GM12892 (cell line): ENCODE data around the gene TGFBR2.

ENCODE experiments used
- DNase-seq: peaks from one replicate; pipeline ENCODE4 v3.0.0; 2011; ENCODE audit not compliant: insufficient read length
- FAIRE-seq: peaks from 2 replicates; lab custom pipeline; 2011; peaks lifted over from hg19 to GRCh38; lab: Jason Lieb, UNC
- POLR2A ChIP-seq: IDR thresholded peaks from 2 replicates; pipeline ENCODE4 v1.6.1; 2011; ENCODE audit warnings: low read depth, low read length, control low read depth
- POLR2AphosphoS5 ChIP-seq: IDR thresholded peaks from 2 replicates; pipeline ENCODE4 v1.6.1; 2011; ENCODE audit warnings: low read depth, low read length, control low read depth
- TAF1 ChIP-seq: IDR thresholded peaks from 2 replicates; pipeline ENCODE4 v1.6.1; 2011; ENCODE audit warnings: low read depth, mild to moderate bottlenecking, control low read depth, low read length, borderline replicate concordance

The TGFBR2 gene

DNA sequence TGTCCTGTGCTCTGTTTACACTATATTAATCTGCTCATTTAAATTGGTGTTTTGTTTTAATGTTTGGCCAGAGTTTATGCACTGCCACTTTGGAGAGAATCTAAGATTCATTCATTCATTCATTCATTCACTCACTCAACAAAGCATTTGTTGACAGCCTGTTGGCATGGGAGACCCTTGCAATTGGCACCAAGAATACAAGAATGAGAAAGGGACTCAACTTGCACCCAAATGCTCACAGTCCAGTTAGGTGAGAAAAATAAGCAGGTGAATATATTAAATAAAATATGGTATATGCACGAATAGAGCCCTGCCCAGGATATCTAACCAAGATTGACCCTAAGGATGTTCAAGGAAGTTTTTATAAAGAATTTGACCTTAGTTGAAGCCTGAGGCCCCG is 80.4 kb downstream of the TGFBR2 start:
- no peak for TF ChIP-seq POLR2A
- TF ChIP-seq TAF1, result no peak
- TF ChIP-seq POLR2AphosphoS5, result no peak
- DNase-seq, result no peak
- no peak for FAIRE-seq

- DNase-seq (no peak), FAIRE-seq (no peak)
- no peak for TF ChIP-seq TAF1
- no peak for TF ChIP-seq POLR2A
- no peak for TF ChIP-seq POLR2AphosphoS5
These were observed 81.6 kb downstream of the TGFBR2 start for GRCh38 chr3:30687930-30688570.

GRCh38 chr3:30688776-30689641 is 82.6 kb downstream of the TGFBR2 start:
- FAIRE-seq (no peak), DNase-seq (no peak)
- TF ChIP-seq POLR2AphosphoS5 (no peak), POLR2A (no peak), TAF1 (no peak)

DNA sequence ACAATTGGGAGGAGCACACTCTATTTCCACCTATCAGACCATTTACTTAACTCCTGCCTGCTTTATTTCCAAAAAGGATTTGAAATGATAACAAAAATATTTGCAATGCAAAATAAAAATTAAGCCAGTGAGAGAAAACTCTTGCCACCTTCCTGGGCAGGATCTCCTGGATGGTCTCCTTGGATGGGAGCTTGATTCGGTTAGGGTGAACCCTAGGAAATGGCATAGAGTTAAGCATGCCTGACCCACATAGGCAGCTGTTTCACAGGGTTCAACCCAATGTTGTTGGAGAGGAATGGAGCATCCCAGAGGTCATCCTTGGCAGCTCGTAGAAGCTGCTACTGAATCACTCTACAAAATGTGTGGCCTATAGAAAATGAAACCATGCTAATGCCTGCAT is 83.8 kb downstream of the TGFBR2 start:
- no peak for DNase-seq
- no peak for FAIRE-seq
- TF ChIP-seq POLR2A (no peak), TAF1 (no peak), POLR2AphosphoS5 (no peak)

GRCh38 chr3:30691249-30691880 is 85.0 kb downstream of the TGFBR2 start:
- TF ChIP-seq TAF1 (no peak), POLR2AphosphoS5 (no peak), POLR2A (no peak)
- no peak for FAIRE-seq
- DNase-seq, result no peak

DNA sequence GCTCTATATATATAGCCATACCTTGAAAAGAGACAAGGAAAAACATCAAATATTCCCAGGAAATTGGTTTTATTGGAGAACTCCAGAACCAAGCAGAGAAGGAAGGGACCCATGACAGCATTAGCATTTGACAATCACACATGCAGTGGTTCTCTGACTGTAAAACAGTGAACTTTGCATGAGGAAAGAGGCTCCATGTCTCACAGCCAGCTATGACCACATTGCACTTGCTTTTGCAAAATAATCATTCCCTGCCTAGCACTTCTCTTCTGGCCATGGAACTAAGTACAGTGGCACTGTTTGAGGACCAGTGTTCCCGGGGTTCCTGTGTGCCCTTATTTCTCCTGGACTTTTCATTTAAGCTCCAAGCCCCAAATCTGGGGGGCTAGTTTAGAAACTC is 85.5 kb downstream of the TGFBR2 start:
- DNase-seq (no peak), FAIRE-seq (no peak)
- no peak for TF ChIP-seq POLR2A

GRCh38 chr3:30692498-30693130 is 86.2 kb downstream of the TGFBR2 start:
- TF ChIP-seq TAF1, result no peak
- DNase-seq (no peak), FAIRE-seq (no peak)

DNA sequence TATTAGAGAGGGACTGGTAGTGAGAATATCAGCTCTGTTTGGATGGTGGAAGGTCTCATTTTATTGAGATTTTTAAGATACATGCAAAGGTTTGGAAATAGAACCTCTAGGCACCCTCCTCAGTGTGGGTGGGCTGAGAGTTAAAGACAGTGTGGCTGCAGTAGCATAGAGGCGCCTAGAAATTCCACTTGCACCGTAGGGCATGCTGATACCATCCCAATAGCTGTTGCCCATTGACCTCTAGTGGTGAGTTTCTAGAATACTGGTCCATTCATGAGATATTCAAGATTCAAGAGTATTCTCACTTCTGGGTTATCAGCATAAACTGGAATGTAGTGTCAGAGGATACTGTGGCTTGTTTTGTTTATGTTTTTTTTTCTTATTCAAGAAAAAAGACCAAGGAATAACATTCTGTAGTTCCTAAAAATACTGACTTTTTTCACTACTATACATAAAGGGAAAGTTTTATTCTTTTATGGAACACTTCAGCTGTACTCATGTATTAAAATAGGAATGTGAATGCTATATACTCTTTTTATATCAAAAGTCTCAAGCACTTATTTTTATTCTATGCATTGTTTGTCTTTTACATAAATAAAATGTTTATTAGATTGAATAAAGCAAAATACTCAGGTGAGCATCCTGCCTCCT is 87.2 kb downstream of the TGFBR2 start:
- FAIRE-seq, result no peak
- peak; percentile 13 for DNase-seq
- TF ChIP-seq POLR2AphosphoS5 (no peak), TAF1 (no peak), POLR2A (no peak)

DNA sequence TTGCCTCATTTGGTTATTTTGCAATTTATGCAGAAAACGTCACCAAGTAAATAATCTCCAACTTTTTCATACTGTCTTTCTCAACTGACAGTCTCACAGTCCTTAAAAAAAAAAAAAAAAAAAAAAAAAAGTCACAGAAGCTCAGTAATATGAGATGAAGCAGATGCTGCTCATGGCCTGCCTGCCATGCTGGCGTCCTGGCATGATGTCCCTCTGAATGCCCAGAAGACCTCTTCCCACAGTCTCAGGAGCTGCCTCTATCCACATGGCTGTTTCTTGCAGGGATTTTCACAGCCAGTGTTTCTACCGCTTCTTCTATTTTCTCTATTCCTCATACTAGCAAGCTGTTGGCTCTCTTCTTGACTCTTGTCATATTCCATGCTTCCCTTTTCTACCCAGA is 87.7 kb downstream of the TGFBR2 start:
- FAIRE-seq, result no peak
- no peak for TF ChIP-seq POLR2AphosphoS5
- TF ChIP-seq TAF1, result no peak
- no peak for TF ChIP-seq POLR2A

DNA sequence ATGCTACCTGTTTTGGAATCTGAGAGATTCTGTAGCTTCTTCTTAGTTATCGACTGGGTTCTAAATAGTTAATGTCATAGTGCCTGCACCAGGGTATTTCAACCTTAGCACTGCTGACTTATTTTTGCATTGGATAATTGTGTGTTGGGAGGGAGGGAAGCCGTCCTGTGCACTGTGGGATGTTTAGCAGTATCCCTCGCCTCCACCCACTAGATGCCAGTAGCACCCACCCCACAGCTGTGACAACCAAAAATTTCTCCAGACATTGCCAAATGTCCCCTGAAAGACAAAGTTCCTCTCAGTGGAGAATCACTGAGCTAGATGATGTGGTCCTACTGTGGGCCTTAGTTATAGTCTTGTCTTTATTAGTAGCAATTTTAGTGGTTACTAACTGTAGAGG is 88.3 kb downstream of the TGFBR2 start:
- DNase-seq (no peak), FAIRE-seq (no peak)
- TF ChIP-seq TAF1 (no peak), POLR2A (no peak), POLR2AphosphoS5 (no peak)

More for the DNA sequence above, 87.7 kb downstream of the TGFBR2 start:
- no peak for DNase-seq
